Nephron progenitor cell (in vitro differentiated cells): ENCODE measurements around the gene CCDC87.
"Not testable (repeated sequence)": the region's sequence is repeated elsewhere in the genome, so short reads cannot be mapped to it uniquely, and the experiment has no call there.

Source experiments
- DNase-seq: peaks from one replicate; pipeline ENCODE4 v3.0.0; 2021
- H3K27ac Mint-ChIP-seq: 2 replicates; pipeline ENCODE4 v1.8.0; 2021; ENCODE audit warnings: mild to moderate bottlenecking, moderate library complexity, mixed read lengths
- H3K27me3 Mint-ChIP-seq: 2 replicates; pipeline ENCODE4 v1.8.0; 2021; ENCODE audit warnings: mild to moderate bottlenecking, low read depth, mixed read lengths; ENCODE audit not compliant: poor library complexity
- H3K36me3 Mint-ChIP-seq: 2 replicates; pipeline ENCODE4 v1.8.0; 2021; ENCODE audit warnings: low read depth, mixed read lengths
- H3K4me1 Mint-ChIP-seq: 2 replicates; pipeline ENCODE4 v1.8.0; 2021; ENCODE audit warnings: mixed read lengths
- H3K4me3 Mint-ChIP-seq: 2 replicates; pipeline ENCODE4 v1.8.0; 2021; ENCODE audit warnings: mild to moderate bottlenecking, moderate library complexity, mixed read lengths
- H3K9me3 Mint-ChIP-seq: 2 replicates; pipeline ENCODE4 v1.8.0; 2021; ENCODE audit warnings: mild to moderate bottlenecking, moderate library complexity, mixed read lengths
- TF ChIP-seq, protein P1 (sequence below): fragments of 200-600 bp; sonication (generic); IDR thresholded peaks from 2 replicates; pipeline ENCODE4 v1.5.0; 2021; ENCODE audit warnings: antibody characterized with exemption

The CCDC87 gene, protein sequence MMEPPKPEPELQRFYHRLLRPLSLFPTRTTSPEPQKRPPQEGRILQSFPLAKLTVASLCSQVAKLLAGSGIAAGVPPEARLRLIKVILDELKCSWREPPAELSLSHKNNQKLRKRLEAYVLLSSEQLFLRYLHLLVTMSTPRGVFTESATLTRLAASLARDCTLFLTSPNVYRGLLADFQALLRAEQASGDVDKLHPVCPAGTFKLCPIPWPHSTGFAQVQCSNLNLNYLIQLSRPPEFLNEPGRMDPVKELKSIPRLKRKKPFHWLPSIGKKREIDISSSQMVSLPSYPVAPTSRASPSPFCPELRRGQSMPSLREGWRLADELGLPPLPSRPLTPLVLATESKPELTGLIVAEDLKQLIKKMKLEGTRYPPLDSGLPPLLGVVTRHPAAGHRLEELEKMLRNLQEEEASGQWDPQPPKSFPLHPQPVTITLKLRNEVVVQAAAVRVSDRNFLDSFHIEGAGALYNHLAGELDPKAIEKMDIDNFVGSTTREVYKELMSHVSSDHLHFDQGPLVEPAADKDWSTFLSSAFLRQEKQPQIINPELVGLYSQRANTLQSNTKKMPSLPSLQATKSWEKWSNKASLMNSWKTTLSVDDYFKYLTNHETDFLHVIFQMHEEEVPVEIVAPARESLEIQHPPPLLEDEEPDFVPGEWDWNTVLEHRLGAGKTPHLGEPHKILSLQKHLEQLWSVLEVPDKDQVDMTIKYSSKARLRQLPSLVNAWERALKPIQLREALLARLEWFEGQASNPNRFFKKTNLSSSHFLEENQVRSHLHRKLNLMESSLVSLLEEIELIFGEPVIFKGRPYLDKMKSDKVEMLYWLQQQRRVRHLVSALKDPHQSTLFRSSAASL

DNA sequence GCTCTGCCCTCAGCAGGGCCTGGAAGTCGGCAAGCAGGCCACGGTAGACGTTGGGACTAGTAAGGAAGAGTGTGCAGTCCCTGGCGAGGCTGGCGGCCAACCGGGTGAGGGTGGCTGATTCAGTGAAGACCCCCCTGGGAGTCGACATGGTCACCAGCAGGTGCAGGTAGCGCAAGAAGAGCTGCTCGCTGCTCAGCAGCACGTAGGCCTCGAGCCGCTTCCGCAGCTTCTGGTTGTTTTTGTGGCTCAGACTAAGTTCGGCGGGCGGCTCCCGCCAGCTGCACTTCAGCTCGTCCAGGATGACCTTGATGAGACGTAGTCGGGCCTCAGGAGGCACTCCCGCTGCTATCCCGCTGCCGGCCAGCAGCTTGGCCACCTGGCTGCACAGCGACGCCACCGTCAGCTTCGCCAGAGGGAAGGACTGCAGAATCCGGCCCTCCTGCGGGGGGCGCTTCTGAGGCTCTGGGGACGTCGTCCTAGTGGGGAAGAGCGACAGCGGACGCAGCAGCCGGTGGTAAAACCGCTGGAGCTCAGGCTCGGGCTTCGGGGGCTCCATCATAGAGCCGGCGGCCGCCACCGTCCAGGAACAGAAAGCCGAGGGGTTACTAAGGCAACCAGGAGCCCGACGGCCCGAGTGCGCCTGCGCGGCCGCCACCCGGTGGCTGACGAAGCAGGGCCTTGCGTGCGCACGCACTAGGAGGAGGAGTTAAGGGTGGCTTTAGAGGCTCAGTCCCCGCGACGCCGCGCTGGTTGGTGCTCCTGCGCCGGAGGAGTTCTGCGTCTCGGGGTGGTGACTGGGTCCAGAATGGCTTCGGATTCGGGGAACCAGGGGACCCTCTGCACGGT is at the start of gene CCDC87, which contains the start of gene CCS:
TSS of gene CCDC87 (minus strand) at position 607 of the 846 bp plus-strand sequence. CDS start at position 559, 48 bp downstream.
TSS of gene CCS (plus strand) at position 729 of the 846 bp plus-strand sequence. CDS start at position 806, 77 bp downstream.
- Mint-ChIP-seq H3K27me3 (peaks cover 8% of the 10 kb centered on the region), H3K36me3 (peaks cover 20% of the 10 kb centered on the region), H3K9me3 (peaks cover 36% of the 10 kb centered on the region), H3K4me1 (peaks cover 20% of the 10 kb centered on the region), H3K4me3 (peak within 1 kb of the TSS; percentile 100), H3K27ac (peak within 1 kb of the TSS; percentile 99)
- TF ChIP-seq, protein P1, sequence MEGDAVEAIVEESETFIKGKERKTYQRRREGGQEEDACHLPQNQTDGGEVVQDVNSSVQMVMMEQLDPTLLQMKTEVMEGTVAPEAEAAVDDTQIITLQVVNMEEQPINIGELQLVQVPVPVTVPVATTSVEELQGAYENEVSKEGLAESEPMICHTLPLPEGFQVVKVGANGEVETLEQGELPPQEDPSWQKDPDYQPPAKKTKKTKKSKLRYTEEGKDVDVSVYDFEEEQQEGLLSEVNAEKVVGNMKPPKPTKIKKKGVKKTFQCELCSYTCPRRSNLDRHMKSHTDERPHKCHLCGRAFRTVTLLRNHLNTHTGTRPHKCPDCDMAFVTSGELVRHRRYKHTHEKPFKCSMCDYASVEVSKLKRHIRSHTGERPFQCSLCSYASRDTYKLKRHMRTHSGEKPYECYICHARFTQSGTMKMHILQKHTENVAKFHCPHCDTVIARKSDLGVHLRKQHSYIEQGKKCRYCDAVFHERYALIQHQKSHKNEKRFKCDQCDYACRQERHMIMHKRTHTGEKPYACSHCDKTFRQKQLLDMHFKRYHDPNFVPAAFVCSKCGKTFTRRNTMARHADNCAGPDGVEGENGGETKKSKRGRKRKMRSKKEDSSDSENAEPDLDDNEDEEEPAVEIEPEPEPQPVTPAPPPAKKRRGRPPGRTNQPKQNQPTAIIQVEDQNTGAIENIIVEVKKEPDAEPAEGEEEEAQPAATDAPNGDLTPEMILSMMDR: peak; percentile 45
- peak; percentile 99 for DNase-seq

DNA sequence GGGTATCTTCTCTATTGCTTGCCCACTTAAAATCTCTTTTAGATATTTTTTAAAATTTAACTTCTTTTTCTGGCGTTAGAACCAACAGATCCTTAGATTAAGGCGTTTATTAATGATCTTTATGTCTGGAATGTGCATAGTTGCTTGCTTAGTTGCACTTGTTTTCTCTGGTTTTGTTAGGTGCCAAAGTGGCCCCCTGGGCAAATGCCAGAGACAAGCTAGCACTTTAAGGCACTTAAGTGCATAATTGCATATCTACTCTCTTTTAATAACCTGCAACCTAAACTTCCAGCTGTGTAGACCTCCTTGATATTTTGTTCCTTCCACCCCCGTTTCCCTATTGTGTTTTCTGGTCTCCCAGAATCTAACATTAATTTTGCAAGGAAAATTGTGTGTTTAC is 49.0 kb upstream of the CCDC87 start:
- Mint-ChIP-seq H3K27me3 (peaks cover 3% of the 10 kb centered on the region), H3K4me3 (peak overlapping the region; percentile 93), H3K36me3 (peaks cover 79% of the 10 kb centered on the region), H3K27ac (peak overlapping the region; percentile 3), H3K9me3 (no peaks in the 10 kb centered on the region), H3K4me1 (peaks cover 83% of the 10 kb centered on the region)
- TF ChIP-seq, protein P1: no peak
- no peak for DNase-seq

DNA sequence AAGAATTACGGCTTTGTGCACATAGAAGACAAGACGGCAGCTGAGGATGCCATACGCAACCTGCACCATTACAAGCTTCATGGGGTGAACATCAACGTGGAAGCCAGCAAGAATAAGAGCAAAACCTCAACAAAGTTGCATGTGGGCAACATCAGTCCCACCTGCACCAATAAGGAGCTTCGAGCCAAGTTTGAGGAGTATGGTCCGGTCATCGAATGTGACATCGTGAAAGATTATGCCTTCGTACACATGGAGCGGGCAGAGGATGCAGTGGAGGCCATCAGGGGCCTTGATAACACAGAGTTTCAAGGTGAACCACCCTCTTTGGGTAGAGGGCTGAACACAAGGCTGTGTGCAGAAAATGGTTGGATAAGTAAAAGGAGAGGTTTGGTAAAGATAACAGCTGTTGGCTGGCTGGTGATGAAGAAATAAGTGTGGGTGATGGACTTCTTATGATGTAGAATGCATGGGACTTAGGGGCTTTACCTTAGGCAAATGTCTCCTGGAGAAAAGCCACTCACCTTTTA is 47.0 kb upstream of the CCDC87 start:
- H3K27ac Mint-ChIP-seq: peak overlapping the region; percentile 100
- H3K4me3 Mint-ChIP-seq: peak overlapping the region; percentile 93
- not testable (repeated sequence) for H3K9me3 Mint-ChIP-seq, H3K27me3 Mint-ChIP-seq, DNase-seq
- peaks cover 69% of the 10 kb centered on the region for H3K4me1 Mint-ChIP-seq
- H3K36me3 Mint-ChIP-seq: peaks cover 74% of the 10 kb centered on the region

DNA sequence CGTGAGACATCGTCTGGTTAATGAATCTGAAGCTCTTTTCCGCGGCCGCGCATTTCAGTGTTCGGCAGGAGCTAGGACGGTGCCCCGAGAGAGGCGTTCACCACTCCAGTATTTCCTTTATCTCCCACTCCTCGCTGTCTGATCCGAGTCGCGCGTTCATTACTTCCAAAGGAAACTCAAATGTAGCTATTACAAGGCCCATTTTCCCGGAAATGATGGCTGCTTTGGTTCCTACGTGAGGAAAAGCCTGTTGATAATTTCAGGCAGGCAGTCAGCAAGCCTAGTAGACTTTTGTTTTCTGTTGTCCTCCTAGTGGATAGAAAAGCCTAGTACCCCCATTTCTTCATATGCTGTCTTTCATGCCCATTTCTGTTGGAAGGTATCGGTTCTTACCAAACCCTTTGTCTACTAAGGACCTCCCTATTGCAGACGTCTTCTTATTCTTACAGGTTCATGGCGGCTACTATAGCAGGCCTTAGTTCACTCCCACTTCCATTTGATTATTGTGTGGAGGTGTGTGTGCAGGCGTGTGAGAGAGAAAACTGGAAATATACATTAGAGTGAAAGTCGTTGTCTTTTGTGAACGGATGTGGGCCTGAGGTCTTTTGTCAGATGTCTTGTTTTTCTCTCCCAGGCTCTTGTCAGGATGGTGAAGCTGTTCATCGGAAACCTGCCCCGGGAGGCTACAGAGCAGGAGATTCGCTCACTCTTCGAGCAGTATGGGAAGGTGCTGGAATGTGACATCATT is 46.4 kb upstream of the CCDC87 start:
- H3K4me3 Mint-ChIP-seq: peak overlapping the region; percentile 93
- peaks cover 74% of the 10 kb centered on the region for H3K36me3 Mint-ChIP-seq
- peaks cover 3% of the 10 kb centered on the region for H3K27me3 Mint-ChIP-seq
- no peak for DNase-seq
- TF ChIP-seq, protein P1: no peak
- peak overlapping the region; percentile 100 for H3K27ac Mint-ChIP-seq
- H3K9me3 Mint-ChIP-seq: peaks cover 4% of the 10 kb centered on the region
- H3K4me1 Mint-ChIP-seq: peaks cover 62% of the 10 kb centered on the region

DNA sequence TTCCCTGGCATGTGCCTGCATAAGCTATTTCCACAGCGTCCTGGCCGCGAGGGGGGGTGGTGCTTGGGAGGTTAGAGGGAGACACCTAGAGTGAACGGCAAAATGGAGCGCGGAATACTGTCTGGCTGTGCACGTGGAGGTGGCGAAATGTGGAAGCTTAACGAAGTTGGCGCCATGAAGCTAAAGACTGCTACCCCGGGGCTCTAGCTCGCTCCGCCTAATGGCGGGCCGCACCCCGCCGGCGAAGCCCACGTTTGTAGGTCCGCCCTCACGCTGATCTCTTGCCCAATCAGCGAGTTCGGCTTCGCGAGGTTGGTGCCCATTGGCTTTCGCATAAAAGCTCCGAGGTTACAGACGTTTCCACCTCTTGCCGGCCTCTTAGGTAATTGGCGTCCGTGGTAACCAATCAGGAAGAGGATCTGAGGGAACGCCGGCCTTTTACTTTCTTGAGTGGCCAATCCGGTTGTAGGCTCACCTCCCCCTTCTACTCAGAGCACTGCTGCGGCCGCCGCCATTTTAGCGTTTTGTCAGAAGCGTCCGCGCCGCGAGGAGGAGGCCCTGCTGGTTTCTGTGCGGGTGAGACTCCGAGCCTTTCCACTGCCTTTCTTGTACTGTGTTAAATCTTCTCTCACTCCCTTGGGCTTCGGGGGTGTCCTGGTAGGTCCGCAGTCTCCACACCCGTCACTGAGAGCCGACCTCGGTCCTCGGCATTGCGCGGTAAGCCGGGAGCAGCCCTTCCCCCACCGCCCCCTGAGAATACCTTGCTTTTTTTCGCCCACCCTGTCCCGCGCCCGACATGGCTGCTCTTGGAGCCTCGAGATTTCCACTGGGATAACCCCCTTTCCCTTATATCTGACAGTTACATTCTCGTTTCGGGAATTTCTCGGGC is 45.6 kb upstream of the CCDC87 start, which contains the start of gene RBM4:
TSS of gene RBM4 (plus strand) at position 527 of the 889 bp plus-strand sequence. CDS start 1,009 bp downstream, outside the sequence.
- H3K36me3 Mint-ChIP-seq: peaks cover 71% of the 10 kb centered on the region
- H3K27me3 Mint-ChIP-seq: peaks cover 3% of the 10 kb centered on the region
- H3K4me1 Mint-ChIP-seq: peaks cover 54% of the 10 kb centered on the region
- H3K9me3 Mint-ChIP-seq: peaks cover 4% of the 10 kb centered on the region
- H3K4me3 Mint-ChIP-seq: peak within 1 kb of the TSS; percentile 93
- peak; percentile 94 for DNase-seq
- TF ChIP-seq, protein P1: no peak
- H3K27ac Mint-ChIP-seq: peak within 1 kb of the TSS; percentile 100
